GM12878 (cell line): ENCODE data around the gene SCYL1. TPM values are rescaled to one million over a fixed set of nuclear protein-coding genes. Genes with fewer than 3 reads are reported as not detected.

Source experiments
- CEBPZ ChIP-seq: fragments of 150-350 bp; IDR thresholded peaks from 2 replicates; pipeline ENCODE4 v1.6.1; 2016; ENCODE audit warnings: low read depth, low read length
- EED ChIP-seq: sonication (generic); IDR thresholded peaks from 2 replicates; pipeline ENCODE4 v1.6.1; 2016; ENCODE audit warnings: antibody characterized with exemption, low read depth
- ETV6 ChIP-seq, 2 experiments: fragments of 450-650 bp in 1 of 2; IDR thresholded peaks in 1 of 2; conservative IDR thresholded peaks in 1 of 2; 2 replicates each; pipeline ENCODE4 v1.6.1; 2014; ENCODE audit warnings: antibody characterized with exemption in 1 of 2, borderline replicate concordance in 1 of 2, low read depth in 1 of 2, mild to moderate bottlenecking in 1 of 2, moderate library complexity in 1 of 2
- SPI1 ChIP-seq: IDR thresholded peaks from 2 replicates; pipeline ENCODE4 v1.6.1; 2011; ENCODE audit warnings: low read depth, mild to moderate bottlenecking, low read length, moderate library complexity, borderline replicate concordance; ENCODE audit not compliant: insufficient read depth
- ZNF24 ChIP-seq: fragments of 450-650 bp; IDR thresholded peaks from 2 replicates; pipeline ENCODE4 v1.6.1; 2017; ENCODE audit warnings: antibody characterized with exemption, mild to moderate bottlenecking
- polyA plus RNA-seq, 11 experiments: library from polyadenylated mRNA; depleted of rRNA in 4 of 11; unstranded in 6 of 11; stranded (reverse) in 5 of 11; fragments of >200 nt; fragmentation: Nextera tagmentation in 4 of 11; fragmentation: Illumina TruSeq in 1 of 11; extraction: Ambion mirVana in 4 of 11; extraction: Trizol in 1 of 11; gene quantifications; 1 replicate in 1 of 11; 2 replicates in 10 of 11; pipeline versions ENCODE4 v1.2.1 to v1.2.3, GENCODE V29; 2011 to 2016; ENCODE audit warnings: inconsistent platforms in 2 of 11, missing spikeins in 2 of 11, low read depth in 1 of 11
- total RNA-seq, 4 experiments: library from RNA; depleted of rRNA in 3 of 4; stranded (reverse); fragments of >200 nt in 3 of 4; fragmentation: Illumina TruSeq in 1 of 4; extraction: Trizol in 1 of 4; gene quantifications; 2 replicates each; pipeline versions ENCODE4 v1.2.1 to v1.2.3, GENCODE V29; 2013 to 2021
- TF ChIP-seq, protein P1 (sequence below): fragments of 450-650 bp; IDR thresholded peaks from 2 replicates; pipeline ENCODE4 v1.6.1; 2017; ENCODE audit warnings: antibody characterized with exemption, mild to moderate bottlenecking, moderate library complexity

Gene SCYL1
- total and polyA plus RNA-seq, 10 of the 15 experiments (the other 5 are each of a cell fraction or from before 2014, with no cell fraction given), result 0.80 to 82.7 (median 51.2) TPM

DNA sequence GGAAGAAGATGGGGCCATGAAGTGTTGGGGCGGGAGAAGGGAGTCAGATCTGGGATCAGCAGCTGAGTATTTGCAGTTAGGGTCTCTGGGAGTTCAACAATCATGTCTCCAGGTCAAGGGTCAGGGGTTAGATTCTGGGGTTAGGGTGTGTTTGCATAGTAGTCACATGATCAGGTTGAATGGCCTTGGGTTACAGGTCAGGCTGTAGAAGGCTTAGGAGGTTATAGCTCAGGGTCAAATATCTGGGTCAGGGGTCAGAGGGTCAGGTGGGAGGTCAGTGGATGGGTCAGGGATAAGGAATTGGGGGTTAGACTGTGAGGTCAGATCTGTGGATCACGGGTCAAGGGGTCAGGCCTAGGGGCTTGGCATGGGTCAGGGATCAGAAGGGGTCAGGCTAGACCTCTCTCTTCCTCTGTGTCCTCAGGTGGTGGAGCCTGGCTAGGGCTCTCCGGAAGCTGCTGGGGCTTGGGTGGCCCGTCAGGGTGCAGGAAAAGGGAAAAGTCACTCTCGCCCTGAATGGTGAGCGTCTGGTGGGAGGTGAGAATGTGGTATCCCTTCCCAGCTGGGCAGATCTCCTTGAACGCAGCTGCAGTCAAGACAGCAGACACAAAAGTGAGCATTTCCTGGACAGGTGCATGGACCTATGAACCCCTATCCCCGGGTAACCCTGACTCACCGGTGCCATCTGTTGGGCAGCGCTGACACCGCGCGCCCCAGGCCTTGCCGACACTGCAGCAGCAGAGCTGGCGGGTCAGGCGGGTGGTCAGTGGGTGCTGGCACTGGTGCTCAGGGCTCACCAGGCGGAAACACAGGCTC lies 26.9 kb downstream of the SCYL1 start (continued):
- TF ChIP-seq CEBPZ (no peak), ETV6 (conservative IDR thresholded peaks at IDR 0.05 in 1 of 2, IDR thresholded peaks at IDR 0.05 in 1 of 2; ENCODE audit: borderline replicate concordance in 1 of 2, low read depth in 1 of 2) (no peak), SPI1 (no peak), ZNF24 (no peak), EED (no peak)
- TF ChIP-seq, protein P1, sequence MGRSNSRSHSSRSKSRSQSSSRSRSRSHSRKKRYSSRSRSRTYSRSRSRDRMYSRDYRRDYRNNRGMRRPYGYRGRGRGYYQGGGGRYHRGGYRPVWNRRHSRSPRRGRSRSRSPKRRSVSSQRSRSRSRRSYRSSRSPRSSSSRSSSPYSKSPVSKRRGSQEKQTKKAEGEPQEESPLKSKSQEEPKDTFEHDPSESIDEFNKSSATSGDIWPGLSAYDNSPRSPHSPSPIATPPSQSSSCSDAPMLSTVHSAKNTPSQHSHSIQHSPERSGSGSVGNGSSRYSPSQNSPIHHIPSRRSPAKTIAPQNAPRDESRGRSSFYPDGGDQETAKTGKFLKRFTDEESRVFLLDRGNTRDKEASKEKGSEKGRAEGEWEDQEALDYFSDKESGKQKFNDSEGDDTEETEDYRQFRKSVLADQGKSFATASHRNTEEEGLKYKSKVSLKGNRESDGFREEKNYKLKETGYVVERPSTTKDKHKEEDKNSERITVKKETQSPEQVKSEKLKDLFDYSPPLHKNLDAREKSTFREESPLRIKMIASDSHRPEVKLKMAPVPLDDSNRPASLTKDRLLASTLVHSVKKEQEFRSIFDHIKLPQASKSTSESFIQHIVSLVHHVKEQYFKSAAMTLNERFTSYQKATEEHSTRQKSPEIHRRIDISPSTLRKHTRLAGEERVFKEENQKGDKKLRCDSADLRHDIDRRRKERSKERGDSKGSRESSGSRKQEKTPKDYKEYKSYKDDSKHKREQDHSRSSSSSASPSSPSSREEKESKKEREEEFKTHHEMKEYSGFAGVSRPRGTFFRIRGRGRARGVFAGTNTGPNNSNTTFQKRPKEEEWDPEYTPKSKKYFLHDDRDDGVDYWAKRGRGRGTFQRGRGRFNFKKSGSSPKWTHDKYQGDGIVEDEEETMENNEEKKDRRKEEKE, result no peak
